Lower leg skin (tissue), 3 donors: Measurements from ENCODE around the gene UFSP1.

Experiments
- CTCF ChIP-seq, 3 donors: fragments of 450-650 bp; IDR thresholded peaks; one replicate each; pipeline ENCODE4 v1.5.1; 2016; ENCODE audit warnings: antibody characterized with exemption in 3 of 3, mild to moderate bottlenecking in 3 of 3, moderate library complexity in 2 of 3
- POLR2A ChIP-seq, 2 donors: fragments of 450-650 bp; IDR thresholded peaks; one replicate each; pipeline ENCODE4 v1.6.1; 2016 to 2017; ENCODE audit warnings: antibody characterized with exemption in 2 of 2, mild to moderate bottlenecking in 1 of 2, moderate library complexity in 1 of 2

- no peak for TF ChIP-seq CTCF (IDR thresholded peaks at IDR 0.05)
- TF ChIP-seq POLR2A (IDR thresholded peaks at IDR 0.05) = no peak
These were observed 50.2 kb downstream of the UFSP1 start for GRCh38 chr7:100839361-100839760.
